Liver (tissue), 9 donors: ENCODE measurements around the gene LAMP1. TPM values are rescaled to one million over a fixed set of nuclear protein-coding genes. Genes with fewer than 3 reads are reported as not detected.

Experiments used
- DNase-seq: peaks from one replicate; pipeline ENCODE4 v3.0.0-alpha.2; 2017; ENCODE audit warnings: low spot score
- H3K27ac ChIP-seq, 2 donors: one replicate each; pipeline ENCODE4 v1.7.0; 2013; ENCODE audit warnings: inconsistent platforms in 2 of 2, low read length in 2 of 2, control low read depth in 1 of 2, low read depth in 1 of 2, mild to moderate bottlenecking in 1 of 2
- H3K27me3 ChIP-seq, 4 donors: one replicate each; pipeline versions ENCODE4 v1.6.1 to v1.7.0; 2013; ENCODE audit warnings: low read length in 3 of 4, inconsistent platforms in 1 of 4, mild to moderate bottlenecking in 1 of 4, moderate library complexity in 1 of 4; ENCODE audit not compliant: control insufficient read depth in 4 of 4, insufficient read depth in 4 of 4
- H3K36me3 ChIP-seq, 4 donors: one replicate each; pipeline versions ENCODE4 v1.6.1 to v1.7.0; 2013; ENCODE audit warnings: low read length in 3 of 4, mild to moderate bottlenecking in 3 of 4, low read depth in 1 of 4, moderate library complexity in 1 of 4; ENCODE audit not compliant: control insufficient read depth in 4 of 4, insufficient read depth in 3 of 4
- H3K4me1 ChIP-seq, 4 donors: one replicate each; pipeline versions ENCODE4 v1.6.1 to v1.7.0; 2013; ENCODE audit warnings: low read length in 3 of 4, mild to moderate bottlenecking in 3 of 4, moderate library complexity in 1 of 4; ENCODE audit not compliant: control insufficient read depth in 4 of 4, insufficient read depth in 4 of 4
- H3K4me3 ChIP-seq, 3 donors: one replicate each; pipeline versions ENCODE4 v1.6.1 to v1.7.0; 2013; ENCODE audit warnings: low read length in 3 of 3, control low read depth in 1 of 3, low read depth in 1 of 3, mild to moderate bottlenecking in 1 of 3
- H3K9ac ChIP-seq, 2 donors: one replicate each; pipeline ENCODE4 v1.7.0; 2013; ENCODE audit warnings: low read length in 2 of 2, mild to moderate bottlenecking in 2 of 2, moderate library complexity in 2 of 2, control low read depth in 1 of 2, low read depth in 1 of 2
- H3K9me3 ChIP-seq, 4 donors: one replicate each; pipeline versions ENCODE4 v1.6.1 to v1.7.0; 2013; ENCODE audit warnings: low read length in 3 of 4; ENCODE audit not compliant: control insufficient read depth in 4 of 4
- EGR1 ChIP-seq, 2 donors: IDR thresholded peaks; 2 replicates each; pipeline ENCODE4 v1.6.1; 2016 to 2018; ENCODE audit warnings: antibody characterized with exemption in 2 of 2, low read depth in 2 of 2
- FOXA1 ChIP-seq: IDR thresholded peaks from 2 replicates; pipeline ENCODE4 v1.6.1; 2016; ENCODE audit warnings: antibody characterized with exemption
- HNF4A ChIP-seq, 2 donors: conservative IDR thresholded peaks; 2 replicates each; pipeline ENCODE4 v1.6.1; 2016; ENCODE audit warnings: antibody characterized with exemption in 2 of 2, mild to moderate bottlenecking in 2 of 2
- HNF4G ChIP-seq: IDR thresholded peaks from 2 replicates; pipeline ENCODE4 v1.6.1; 2016; ENCODE audit warnings: antibody characterized with exemption
- JUND ChIP-seq, 2 donors: IDR thresholded peaks; 2 replicates each; pipeline ENCODE4 v1.6.1; 2016; ENCODE audit warnings: antibody characterized with exemption in 2 of 2
- MAX ChIP-seq: IDR thresholded peaks from 2 replicates; pipeline ENCODE4 v1.6.1; 2016; ENCODE audit warnings: antibody characterized with exemption
- NR2F2 ChIP-seq: IDR thresholded peaks from 2 replicates; pipeline ENCODE4 v1.6.1; 2016; ENCODE audit warnings: antibody characterized with exemption
- RAD21 ChIP-seq, 2 donors: IDR thresholded peaks; 2 replicates each; pipeline ENCODE4 v1.6.1; 2016; ENCODE audit warnings: antibody characterized with exemption in 2 of 2, mild to moderate bottlenecking in 2 of 2
- RXRA ChIP-seq, 2 donors: IDR thresholded peaks; 2 replicates each; pipeline ENCODE4 v1.6.1; 2017 to 2018; ENCODE audit warnings: antibody characterized with exemption in 2 of 2, mild to moderate bottlenecking in 1 of 2
- SP1 ChIP-seq: IDR thresholded peaks from 2 replicates; pipeline ENCODE4 v1.6.1; 2018; ENCODE audit warnings: antibody characterized with exemption, mild to moderate bottlenecking
- TAF1 ChIP-seq: conservative IDR thresholded peaks from 2 replicates; pipeline ENCODE4 v1.6.1; 2016; ENCODE audit warnings: antibody characterized with exemption, mild to moderate bottlenecking
- YY1 ChIP-seq: IDR thresholded peaks from 2 replicates; pipeline ENCODE4 v1.6.1; 2016; ENCODE audit warnings: antibody characterized with exemption, mild to moderate bottlenecking
- WGBS: extraction: QIAGEN DNeasy Blood & Tissue Kit; methylation state at CpG from one replicate; pipeline ENCODE4 v1.1.7; 2013; 5-methylcytosine and 5-hydroxymethylcytosine counted together
- polyA plus RNA-seq, 2 donors: library from polyadenylated mRNA; stranded (reverse) in 1 of 2; unstranded in 1 of 2; fragments of 200-250 nt in 1 of 2; fragments of >200 nt in 1 of 2; fragmentation: Nextera tagmentation in 1 of 2; extraction: Ambion mirVana in 1 of 2; gene quantifications; one replicate each; pipeline versions ENCODE4 v1.2.1 to v1.2.3, GENCODE V29; 2013 to 2015
- total RNA-seq, 2 donors: library from RNA; depleted of rRNA; stranded (reverse); fragments of >200 nt; gene quantifications; one replicate each; pipeline ENCODE4 v1.2.3, GENCODE V29; 2014
- TF ChIP-seq, protein P1 (sequence below): IDR thresholded peaks from 2 replicates; pipeline ENCODE4 v1.6.1; 2016; ENCODE audit warnings: antibody characterized with exemption, mild to moderate bottlenecking
- TF ChIP-seq, protein P2 (sequence below): IDR thresholded peaks from 2 replicates; pipeline ENCODE4 v1.6.1; 2016; ENCODE audit warnings: antibody characterized with exemption
- TF ChIP-seq, protein P3 (sequence below): fragments of 150-350 bp; IDR thresholded peaks from 2 replicates; pipeline ENCODE4 v1.5.1; 2017; ENCODE audit warnings: improper control_type of control experiment, low read depth, low read length; ENCODE audit not compliant: missing input control
- donor health status: healthy.
- donor health status: healthy.
- donor health status: healthy.
- donor health status: healthy.
- donor health status: healthy.

LAMP1 gene
- total and polyA plus RNA-seq, 4 donors, result 24.4 to 160 (median 62.9) TPM

DNA sequence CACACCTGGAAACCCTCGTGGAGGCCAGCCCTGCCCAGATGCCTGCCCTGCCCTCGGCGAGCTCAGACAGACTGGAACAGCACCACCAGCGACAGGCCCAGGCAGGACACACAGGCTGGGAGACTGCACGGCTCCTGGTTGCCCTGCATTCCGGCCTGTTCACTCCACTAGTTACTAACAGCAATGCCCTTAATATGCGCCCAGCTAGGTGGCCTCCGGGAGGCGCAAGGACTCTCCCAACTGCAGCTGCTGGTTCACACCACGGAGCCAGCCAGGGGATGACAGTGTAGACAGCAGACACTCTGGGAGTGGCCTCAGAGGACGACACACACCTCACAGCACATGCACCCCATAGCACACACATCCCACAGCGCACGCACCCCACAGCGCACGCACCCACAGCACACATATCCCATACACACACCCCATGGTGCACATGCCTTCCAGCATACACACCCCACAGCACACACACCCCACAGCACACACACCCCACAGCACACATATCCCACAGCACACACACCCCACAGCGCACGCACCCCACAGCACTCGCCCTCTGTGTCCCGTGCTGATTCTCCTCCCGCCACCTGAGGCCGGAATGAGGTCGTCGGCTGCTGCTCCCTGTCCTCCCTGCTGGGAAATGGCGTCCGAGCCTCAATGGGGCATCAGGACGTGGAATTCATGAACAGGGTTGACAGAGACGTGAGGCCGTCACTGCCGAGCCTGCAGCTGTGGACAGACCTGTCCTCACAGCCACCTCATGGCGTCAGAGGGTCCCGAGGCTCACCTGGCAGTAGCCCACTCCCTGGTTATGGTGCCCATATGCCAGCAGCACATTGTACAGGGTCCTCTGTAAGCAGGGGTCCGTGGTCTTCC is 53.3 kb downstream of the LAMP1 start:
- peaks cover 8 to 46% (median 26%) of the 10 kb centered on the region in 4 donors for H3K36me3 ChIP-seq
- TF ChIP-seq MAX (no peak), RAD21 (IDR thresholded peaks at IDR 0.05) (peak in 1 of 2 donors; percentile 13), SP1 (no peak), RXRA (IDR thresholded peaks at IDR 0.05) (no peak), JUND (IDR thresholded peaks at IDR 0.05) (no peak), YY1 (no peak)
- TF ChIP-seq, protein P1, sequence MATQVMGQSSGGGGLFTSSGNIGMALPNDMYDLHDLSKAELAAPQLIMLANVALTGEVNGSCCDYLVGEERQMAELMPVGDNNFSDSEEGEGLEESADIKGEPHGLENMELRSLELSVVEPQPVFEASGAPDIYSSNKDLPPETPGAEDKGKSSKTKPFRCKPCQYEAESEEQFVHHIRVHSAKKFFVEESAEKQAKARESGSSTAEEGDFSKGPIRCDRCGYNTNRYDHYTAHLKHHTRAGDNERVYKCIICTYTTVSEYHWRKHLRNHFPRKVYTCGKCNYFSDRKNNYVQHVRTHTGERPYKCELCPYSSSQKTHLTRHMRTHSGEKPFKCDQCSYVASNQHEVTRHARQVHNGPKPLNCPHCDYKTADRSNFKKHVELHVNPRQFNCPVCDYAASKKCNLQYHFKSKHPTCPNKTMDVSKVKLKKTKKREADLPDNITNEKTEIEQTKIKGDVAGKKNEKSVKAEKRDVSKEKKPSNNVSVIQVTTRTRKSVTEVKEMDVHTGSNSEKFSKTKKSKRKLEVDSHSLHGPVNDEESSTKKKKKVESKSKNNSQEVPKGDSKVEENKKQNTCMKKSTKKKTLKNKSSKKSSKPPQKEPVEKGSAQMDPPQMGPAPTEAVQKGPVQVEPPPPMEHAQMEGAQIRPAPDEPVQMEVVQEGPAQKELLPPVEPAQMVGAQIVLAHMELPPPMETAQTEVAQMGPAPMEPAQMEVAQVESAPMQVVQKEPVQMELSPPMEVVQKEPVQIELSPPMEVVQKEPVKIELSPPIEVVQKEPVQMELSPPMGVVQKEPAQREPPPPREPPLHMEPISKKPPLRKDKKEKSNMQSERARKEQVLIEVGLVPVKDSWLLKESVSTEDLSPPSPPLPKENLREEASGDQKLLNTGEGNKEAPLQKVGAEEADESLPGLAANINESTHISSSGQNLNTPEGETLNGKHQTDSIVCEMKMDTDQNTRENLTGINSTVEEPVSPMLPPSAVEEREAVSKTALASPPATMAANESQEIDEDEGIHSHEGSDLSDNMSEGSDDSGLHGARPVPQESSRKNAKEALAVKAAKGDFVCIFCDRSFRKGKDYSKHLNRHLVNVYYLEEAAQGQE, result no peak
- H3K4me1 ChIP-seq, result no peaks in the 10 kb centered on the region
- H3K4me3 ChIP-seq, result no peak overlapping the region
- no peak overlapping the region for H3K9ac ChIP-seq
- H3K27me3 ChIP-seq, result no peaks in the 10 kb centered on the region
- 94% methylated on average over 32 of the region's 32 CpGs for WGBS
- no peaks in the 10 kb centered on the region for H3K9me3 ChIP-seq
- DNase-seq, result no peak
- no peak overlapping the region for H3K27ac ChIP-seq

GRCh38 chr13:113350938-113351335 is 53.9 kb downstream of the LAMP1 start:
- peaks cover 8 to 44% (median 25%) of the 10 kb centered on the region in 4 donors for H3K36me3 ChIP-seq
- no peak for DNase-seq
- no peaks in the 10 kb centered on the region for H3K27me3 ChIP-seq
- H3K9me3 ChIP-seq, result no peaks in the 10 kb centered on the region
- 95% methylated on average over 20 of the region's 20 CpGs for WGBS
- TF ChIP-seq YY1 (no peak), NR2F2 (no peak), EGR1 (IDR thresholded peaks at IDR 0.05; ENCODE audit: low read depth in 2 of 2) (no peak), MAX (no peak), FOXA1 (no peak), JUND (IDR thresholded peaks at IDR 0.05) (no peak), RAD21 (IDR thresholded peaks at IDR 0.05) (no peak), HNF4A (conservative IDR thresholded peaks at IDR 0.05) (no peak), SP1 (no peak), HNF4G (no peak), TAF1 (no peak)
- TF ChIP-seq, protein P2, sequence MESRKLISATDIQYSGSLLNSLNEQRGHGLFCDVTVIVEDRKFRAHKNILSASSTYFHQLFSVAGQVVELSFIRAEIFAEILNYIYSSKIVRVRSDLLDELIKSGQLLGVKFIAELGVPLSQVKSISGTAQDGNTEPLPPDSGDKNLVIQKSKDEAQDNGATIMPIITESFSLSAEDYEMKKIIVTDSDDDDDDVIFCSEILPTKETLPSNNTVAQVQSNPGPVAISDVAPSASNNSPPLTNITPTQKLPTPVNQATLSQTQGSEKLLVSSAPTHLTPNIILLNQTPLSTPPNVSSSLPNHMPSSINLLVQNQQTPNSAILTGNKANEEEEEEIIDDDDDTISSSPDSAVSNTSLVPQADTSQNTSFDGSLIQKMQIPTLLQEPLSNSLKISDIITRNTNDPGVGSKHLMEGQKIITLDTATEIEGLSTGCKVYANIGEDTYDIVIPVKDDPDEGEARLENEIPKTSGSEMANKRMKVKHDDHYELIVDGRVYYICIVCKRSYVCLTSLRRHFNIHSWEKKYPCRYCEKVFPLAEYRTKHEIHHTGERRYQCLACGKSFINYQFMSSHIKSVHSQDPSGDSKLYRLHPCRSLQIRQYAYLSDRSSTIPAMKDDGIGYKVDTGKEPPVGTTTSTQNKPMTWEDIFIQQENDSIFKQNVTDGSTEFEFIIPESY, result no peak
- TF ChIP-seq, protein P3, sequence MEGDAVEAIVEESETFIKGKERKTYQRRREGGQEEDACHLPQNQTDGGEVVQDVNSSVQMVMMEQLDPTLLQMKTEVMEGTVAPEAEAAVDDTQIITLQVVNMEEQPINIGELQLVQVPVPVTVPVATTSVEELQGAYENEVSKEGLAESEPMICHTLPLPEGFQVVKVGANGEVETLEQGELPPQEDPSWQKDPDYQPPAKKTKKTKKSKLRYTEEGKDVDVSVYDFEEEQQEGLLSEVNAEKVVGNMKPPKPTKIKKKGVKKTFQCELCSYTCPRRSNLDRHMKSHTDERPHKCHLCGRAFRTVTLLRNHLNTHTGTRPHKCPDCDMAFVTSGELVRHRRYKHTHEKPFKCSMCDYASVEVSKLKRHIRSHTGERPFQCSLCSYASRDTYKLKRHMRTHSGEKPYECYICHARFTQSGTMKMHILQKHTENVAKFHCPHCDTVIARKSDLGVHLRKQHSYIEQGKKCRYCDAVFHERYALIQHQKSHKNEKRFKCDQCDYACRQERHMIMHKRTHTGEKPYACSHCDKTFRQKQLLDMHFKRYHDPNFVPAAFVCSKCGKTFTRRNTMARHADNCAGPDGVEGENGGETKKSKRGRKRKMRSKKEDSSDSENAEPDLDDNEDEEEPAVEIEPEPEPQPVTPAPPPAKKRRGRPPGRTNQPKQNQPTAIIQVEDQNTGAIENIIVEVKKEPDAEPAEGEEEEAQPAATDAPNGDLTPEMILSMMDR, result no peak
- TF ChIP-seq, protein P1, result no peak
- H3K4me1 ChIP-seq, result no peaks in the 10 kb centered on the region
- H3K9ac ChIP-seq, result no peak overlapping the region
- H3K4me3 ChIP-seq, result no peak overlapping the region
- H3K27ac ChIP-seq, result no peak overlapping the region
